Activated gamma-delta T cell treated with Interleukin-2 at 50 U/mL for 16 hours (primary cell): ENCODE results near the gene CXCL17.

Experiments used
- DNase-seq: peaks from one replicate; pipeline ENCODE4 v3.0.0-alpha.2; 2020

CXCL17 gene

DNA sequence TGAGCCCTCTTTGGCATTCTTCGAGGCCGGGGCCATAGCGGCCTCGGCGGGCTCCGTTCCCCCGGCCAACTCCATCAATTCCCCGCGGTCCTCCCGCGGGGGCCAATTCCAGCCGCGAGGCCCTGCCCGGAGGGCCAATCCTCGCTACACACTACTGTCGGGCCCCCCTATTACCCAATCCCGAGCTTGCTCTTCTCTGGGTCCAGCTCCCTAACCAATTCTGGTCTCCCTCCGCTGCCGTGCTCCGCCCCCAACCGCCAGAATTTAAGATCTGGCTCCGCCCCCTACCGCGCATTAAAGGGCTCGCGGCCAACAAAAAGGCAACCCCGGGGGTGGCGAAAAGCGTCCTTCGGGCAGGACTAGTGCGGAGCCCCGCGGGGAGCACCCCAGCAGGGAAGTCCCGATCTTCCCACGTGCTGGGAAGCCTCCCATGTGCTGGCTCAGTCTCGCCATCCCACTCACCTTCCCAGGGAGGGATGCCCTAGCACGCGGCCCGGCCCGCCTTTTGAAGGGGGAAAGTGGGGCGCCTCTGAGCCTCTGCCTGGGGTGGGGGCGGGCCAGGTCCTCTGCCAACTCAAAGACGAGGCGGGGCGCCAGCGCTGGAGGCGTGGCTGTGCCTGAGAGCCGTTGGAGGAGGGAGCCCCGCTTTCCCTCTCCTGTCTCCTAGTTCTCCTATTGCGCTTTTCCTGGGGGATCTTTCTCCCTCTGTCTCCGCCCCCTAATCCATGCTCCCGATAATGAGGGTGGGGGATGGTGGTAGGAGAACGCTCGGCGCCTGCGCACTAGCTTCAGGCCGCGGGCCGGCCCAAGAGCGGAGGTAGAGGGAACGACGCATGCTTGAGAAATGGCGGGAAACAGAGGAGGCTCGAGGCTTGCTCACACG lies 19.0 kb downstream of the CXCL17 start:
- DNase-seq, result peak; percentile 92

DNA sequence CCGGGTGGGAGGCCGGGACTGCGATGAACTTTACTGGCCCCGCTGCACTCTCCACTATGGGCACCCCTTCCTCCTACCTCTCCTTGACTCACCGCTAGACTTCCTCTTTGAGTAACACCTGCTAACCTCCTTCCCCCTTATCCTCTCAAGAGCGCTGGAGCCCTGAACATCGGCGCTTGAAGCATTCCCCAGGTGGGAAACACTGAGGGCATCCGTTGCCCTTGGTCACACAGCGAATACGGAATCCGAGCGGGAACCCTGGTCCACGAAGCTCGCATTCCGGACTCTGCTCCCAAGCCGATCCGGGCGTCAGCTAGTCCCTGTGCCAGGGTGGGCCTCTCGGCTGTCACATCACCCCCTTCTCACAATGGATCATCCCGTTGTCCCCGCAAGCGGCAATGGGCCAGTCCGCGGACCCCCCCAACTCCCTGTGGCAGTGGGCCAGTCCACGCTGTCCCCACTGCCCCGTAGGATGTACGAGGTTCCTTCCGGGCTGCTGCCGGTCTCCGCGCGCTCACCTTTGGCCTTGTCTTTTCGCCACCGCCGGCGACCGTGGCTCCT lies 19.8 kb downstream of the CXCL17 start:
- peak; percentile 54 for DNase-seq

DNA sequence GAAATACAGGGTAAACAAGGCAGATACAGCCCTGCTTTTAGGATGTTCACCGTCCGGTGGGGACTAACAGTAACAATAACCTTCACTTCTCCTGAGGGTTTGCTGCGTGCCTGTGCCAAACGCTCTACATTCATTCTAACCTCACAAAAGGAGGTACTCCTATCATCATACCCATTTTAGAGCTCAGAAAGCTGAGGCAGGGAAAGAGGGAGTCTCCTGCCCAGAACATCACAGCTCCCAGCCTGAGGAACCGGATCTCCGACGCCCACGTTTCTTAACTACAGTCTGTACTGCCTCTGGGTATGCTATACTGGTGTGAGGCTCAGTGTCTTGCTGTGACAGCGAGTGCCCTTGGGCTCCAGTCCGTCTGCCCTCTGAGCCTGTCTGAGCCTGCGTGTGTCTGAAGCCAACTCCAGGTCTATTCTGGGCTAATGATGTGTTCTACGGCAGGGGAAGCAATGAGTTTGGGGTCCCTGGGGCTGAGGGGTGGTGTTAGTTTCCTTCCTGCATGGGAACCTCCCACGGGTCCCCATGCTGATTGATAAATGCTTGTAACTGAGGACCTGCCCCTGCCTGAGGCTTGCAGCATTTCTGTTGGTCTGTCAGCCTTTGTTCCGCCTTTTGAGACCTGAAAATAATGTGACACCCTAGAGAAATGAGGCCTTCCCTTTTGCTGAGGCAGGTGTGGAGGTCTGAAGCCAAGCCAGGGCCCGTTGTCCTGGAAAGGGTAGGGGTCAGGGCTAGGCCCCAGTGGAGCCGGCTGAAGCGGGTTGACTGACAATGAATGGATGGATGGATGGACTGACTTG lies 20.4 kb downstream of the CXCL17 start:
- no peak for DNase-seq

DNA sequence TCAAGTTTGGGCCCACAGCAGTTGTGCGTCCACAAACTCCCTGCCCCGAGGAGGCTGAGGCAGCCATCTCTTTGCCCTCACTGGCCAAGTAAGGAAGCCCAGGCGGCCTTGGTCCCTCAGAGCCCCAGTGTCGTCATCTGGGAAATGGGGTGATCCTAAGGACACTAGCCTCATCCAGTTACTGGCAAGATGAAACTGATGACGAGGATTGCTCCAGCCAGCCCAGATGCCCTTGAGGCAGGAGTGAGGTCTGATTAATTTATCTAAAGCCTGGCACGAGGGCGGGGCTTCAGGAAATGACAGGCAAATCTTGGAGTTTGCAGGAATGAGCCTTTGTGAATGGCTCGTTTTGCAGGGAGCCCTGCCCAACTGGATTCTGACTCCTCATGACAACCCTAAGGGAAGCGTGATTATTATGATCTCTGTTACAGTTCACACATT lies 21.1 kb downstream of the CXCL17 start:
- DNase-seq, result no peak

DNA sequence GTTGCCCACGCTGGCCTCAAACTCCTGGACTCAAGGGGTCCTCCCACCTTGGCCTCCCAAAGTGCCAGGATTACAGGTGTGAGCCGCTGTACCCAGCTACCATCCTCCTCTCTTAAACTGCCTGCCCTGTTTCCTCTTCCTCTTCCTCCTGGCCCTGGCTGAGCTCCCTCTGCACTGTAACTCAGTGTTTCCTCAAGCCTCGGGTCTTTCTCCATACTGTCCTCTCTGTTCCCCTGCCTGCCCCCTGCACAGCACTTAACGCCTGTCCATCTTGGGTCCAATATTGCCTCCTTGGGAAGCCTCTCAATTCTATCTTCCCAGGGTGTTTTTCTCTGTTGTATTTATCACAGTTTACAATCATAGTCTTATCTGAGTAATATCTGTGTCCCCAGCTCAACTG lies 21.6 kb downstream of the CXCL17 start:
- DNase-seq, result no peak

DNA sequence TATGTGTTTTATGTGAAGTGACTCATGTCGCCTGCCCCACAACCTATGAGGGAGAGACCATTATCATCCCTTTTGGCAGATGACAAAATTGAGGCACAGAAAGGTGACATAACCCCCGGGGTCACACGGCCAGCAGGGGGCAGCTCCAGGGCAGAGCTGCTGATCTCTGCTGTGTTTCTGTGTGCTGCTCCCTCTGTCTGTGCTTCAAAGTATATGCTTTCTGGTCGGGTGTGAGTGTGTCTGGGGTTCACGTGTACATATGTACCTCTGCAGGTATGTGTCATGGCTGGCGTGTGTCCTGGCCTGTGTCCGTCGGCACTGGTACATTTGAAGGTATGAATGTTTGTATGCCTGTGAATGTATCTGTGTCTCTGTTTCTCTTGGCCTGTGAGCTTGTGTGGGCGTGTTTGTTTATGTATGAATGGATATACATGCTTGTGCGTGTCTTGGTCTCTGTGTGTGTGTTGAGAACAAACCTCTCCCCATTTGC lies 22.6 kb downstream of the CXCL17 start:
- DNase-seq, result peak; percentile 72

DNA sequence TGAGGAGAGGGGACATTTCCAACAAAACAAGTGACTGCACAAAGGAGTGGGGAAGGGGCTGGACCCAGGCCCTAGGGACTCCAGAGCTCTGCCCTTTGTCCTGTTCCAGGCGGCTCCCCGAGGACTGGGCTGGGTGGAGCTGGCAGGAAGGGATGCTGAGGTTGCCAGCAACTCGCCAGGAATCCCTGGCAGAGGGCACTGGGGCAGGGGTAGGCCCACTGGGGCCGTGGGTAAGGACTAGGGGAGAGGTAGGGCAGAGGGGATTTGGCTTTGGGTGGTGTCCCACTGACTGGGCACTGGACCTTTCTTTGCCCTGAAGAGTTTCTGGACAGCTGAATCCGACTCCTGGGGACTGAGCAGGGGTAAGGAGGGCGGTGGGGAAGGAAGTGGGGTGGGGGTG lies 23.4 kb downstream of the CXCL17 start:
- DNase-seq, result no peak

DNA sequence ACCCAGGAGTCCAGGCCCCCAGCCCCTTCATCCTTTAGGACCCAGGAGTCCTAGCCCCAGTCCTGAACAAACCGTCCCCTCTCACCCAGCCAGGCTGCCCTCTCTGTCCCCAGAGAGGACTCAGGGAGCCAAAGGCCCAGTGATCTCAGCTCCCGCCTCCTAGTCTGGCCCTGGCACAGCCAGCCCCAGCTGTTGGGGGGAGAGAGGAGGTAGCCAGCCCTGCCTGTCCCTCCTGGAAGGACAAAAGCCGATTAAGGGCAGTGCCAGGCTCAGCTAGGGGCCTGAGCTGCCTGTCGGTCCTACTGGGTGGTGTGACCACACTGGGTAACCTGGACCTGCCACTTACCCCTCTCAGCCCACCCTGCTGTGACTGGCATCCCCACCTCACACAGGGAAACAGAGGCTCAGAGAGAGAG lies 30.1 kb downstream of the CXCL17 start:
- no peak for DNase-seq

DNA sequence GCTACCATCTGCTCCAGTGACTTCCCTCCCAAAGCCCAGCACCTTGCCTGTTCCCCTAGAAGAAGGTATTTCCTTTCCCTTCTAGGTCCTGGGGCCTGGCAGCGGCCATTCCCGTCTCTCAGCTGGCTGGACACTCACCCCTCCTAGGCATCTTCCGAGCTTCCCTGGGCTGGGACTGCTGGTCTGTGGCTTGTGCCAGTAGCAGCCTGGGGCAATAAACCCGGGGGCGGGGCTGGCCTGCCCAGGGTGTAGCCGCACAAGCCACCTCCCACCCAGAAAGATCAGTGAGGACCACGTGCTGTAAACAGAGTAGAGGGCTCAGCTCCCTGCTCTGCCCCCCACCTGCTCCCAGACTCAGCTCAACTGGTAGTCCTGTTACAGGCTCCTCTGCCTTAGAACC lies 30.5 kb downstream of the CXCL17 start:
- no peak for DNase-seq

DNA sequence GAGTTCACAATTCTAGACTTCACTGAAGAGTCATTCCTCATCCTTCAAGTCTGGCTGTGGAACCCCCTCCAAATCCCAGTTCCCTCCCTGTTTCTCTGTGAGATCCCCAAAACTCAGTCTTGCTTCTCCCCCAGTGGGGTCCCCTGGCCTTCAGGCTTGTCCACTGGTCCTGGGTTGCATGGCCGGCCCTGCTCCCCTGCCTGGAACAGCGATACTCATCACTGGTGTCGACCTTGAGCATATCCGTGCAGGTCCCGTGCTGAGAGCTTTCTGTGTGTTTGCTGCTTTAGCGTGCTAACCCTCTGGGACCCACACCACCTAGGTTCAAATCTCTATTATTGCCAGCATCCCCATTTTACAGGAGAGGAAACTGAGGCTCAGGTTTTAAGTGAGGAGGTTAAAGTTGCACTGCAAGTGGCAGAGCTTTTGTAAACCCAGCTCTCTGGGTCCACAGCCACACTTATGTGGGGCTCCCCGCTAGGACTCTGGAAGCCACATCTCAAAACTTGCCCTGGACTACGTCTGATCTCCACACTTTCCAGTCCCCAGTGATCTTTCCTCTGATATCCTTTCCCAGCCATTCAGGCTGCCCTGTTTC lies 31.1 kb downstream of the CXCL17 start:
- DNase-seq, result no peak

DNA sequence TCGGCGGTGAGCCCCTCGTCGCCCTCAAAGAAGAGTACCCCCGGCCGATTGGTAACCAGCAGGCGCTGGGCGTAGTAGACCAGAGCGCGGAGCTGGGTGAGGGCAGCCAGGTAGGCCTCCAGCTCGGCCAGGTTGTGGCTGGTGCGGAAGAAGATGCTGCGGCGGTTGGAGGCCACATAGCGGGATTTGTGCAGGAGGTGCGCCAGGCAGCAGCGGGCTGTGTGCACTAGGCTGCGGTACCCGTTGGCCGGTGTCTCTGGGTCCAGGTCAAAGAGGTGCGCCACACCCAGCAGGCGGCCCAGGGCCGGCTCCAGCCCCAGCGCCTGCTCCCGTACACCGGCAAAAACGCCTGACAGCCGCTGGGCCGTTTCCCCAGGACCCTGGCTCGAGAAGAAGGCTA lies 32.4 kb downstream of the CXCL17 start:
- no peak for DNase-seq

DNA sequence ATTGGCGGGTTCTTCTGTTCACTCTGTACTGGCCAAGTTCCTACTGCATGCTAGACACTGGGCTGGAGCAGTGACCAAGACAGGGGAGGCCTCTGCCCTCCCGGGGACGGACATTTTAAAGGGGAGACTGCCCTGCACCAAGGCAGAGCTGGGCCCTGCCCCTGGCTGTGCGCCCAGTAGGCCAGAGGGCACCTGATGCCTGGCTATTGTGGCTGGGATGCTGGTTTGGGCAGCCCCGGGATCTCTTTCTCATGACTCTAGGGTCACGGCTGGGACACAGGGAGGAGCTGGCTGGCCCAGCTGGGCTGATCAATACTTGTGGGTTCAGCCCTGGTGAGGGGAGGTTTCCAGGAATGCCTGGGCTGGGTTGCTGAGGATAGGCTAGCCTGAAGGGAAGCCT lies 33.3 kb downstream of the CXCL17 start:
- DNase-seq, result no peak

DNA sequence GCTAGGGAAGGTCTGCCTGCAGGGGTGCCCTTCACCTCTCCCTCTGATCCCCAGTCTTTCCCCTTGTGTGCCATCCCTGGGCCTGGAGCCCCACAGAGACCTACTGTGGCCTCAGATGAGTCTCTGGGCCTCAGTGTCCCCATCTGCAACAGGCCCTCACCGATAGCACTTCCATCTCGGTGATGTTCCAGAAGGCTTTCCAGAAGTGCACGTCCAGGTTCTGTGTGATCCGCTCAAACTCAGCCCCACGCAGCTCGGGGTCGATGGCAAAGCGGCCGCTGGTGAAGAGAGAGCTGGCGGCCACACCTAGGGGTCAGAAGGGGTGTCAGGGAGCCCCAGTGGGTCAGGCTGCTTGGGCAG lies 35.0 kb downstream of the CXCL17 start:
- no peak for DNase-seq

DNA sequence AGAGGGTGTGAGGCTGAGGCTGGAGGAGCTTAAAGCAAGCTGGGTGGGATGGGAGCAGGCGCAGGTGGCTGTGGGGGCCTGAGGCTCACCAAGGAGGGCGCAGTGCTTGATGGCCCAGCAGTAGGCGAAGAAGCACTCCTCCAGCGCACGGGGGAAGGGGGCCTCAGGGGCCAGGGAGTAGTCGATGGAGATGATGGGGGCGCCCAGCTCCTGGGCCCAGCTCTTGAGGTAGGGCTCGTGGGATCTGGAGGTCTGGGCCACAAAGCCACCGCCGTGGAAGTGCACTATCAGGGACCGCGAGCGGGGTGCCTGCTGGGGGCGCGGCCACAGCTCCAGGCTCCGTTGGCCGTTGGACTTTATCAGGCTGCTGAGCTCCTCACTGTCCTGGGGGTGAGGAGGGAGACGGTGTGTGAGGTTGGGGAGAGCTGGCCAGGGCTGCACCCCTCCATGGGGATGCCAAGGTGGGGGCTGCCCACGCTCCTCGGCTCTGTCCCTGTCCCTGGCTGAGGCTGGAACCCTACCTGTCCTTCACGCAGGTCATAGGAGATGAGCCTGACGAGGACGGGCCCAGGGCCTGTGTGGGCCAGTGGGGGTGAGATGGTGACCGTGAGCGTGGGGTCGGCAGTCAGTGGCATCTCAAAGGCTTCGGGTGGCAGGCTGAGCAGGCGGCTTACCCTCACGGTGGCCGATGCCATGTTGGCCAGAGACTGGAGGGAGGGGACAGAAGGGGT lies 35.5 kb downstream of the CXCL17 start:
- no peak for DNase-seq

DNA sequence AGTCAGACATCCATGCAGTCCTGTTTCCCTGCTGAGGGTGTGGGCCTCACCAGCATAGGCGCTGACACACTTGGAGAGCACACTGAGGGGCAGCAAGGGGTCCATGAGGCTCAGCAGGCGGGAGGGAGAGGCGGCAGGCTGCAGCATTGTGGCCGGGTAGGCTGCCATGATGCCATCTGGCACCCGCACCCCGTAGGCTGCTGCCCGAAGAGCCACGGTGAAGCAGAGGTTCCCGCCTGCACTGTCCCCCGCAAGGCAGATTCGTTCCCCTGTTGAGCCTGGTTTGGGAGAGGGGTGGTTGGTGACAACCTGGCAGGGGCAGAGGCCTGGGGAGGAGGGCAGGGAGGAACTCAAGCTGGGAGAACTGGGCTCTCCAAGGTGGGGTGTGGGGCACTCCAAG lies 36.6 kb downstream of the CXCL17 start:
- DNase-seq, result no peak

DNA sequence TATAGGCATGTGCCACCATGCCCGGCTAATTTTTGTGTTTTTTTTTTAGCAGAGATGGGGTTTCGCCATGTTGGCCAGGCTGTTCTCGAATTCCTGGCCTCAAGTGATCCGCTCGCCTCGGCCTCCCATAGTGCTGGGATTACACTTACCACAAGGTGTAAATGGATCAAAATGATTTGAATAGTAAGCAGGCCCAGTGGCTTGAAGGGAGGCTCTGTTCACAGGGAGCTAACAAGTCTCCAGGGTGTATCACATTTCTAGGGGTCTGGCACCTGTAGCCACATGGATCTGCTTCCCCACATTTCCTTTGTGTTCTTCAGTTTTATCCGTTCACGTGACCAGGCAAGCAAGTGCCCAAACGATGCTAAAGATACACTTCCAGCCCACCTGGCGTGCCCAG lies 39.2 kb downstream of the CXCL17 start:
- DNase-seq, result no peak

DNA sequence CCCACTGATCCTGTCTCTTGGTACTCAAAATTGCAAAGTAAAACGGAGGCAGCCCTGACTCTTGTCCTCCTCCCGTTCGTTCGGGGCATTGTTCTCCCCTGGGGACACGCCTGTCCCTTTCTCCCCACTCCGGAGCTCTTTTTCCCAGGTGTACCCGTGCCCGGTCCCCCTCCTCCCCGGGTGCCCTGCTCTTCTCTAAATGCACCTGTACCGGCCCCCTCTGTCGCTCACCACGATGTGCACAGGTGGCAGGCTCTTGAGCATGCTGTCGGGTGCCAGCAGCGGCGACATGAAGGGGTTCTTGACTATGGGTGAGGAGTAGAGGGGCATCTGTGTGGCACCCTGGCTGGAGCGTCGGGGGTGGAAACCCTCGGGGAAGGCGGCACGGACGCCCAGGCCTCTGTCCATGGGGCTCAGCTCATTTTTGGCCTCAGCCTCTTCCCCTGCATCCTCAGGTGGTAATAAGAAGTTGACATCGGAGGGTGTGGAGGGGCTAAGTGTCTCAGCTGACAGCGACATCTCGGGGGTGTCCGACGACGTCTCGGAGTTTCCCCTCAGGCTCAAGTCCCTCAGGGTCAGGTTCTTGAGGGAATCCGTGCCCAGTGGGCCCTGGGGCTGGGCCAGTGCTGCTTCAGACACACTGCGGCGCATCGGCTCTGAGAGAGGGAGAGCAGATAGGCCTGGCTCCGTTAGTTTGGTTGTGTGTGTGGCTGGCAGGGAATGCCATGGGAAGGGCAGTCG lies 40.2 kb downstream of the CXCL17 start:
- DNase-seq, result no peak

DNA sequence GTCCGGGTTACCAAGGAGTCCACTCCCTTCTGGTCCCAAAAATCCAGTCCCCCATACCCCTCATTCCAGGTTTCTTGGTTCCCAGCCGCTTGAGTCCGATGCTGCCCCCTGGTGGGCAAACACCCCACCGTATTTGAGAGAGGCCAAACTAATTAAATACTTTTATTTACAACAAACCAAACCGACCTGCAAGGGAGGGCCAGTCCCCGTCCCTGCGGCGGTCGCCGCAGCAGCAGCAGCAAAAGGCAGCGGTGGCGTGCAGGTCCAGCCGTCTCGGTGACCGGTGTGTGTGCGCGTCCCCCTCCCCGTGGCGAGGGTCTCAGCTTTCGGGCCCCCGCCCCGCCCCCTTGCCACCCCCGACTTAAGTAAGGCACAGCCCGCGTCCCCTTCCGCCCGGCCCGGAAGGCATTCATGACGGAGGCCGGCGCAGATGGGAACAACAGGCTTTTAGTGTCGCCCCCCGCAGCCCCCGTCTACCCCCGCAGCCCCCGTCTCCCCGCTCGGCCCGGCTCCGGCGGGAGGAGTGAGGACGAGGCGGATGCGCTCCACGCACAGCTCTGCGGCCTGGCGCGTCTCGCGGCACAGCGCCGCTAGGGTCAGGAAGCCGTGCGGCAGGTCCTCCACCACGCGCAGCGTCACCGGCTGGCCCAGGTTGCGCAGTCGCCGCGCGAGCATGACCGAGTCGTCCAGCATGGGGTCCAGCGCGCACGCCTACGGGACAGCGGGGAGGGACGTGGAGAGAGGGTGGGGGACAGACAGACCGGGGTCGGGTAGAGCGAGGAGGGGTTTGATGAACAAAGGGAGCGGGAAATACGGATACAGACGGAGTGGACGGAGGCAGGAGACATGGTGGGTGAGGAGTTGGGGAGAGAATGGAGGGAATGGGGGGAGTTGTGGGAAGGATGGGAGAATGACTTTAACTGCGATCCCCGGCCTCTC lies 41.1 kb downstream of the CXCL17 start:
- DNase-seq, result peak; percentile 78

DNA sequence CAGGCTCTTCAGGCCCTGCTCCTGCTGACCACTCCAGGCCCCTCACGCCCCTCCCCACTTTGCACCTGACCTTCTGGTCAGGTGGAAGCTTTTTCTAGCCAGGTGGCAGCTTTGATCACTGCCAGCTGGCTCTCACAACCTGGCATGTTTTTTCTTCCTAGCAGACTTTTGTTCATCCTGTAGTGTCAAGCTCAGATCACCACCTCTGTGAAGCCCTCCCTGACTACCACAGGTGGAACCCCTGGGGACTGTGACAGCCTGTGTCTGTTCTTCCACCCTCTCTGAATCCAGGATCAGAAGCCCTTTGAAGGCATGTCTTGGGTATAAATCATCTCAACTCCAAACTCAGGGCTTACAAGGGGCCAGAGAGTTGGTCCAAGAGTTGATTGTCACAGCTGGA lies 42.3 kb downstream of the CXCL17 start:
- DNase-seq, result no peak
